HepG2 (cell line): ENCODE data around the gene PCSK5. TPM values are rescaled to one million over a fixed set of nuclear protein-coding genes. Genes with fewer than 3 reads are reported as not detected.

Source experiments
- ASH2L ChIP-seq: fragments of 300-600, 200-600 bp; sonication (generic); IDR thresholded peaks from 2 replicates; pipeline ENCODE4 v1.7.0; 2017; ENCODE audit warnings: low read depth, mild to moderate bottlenecking, moderate library complexity, mixed read lengths, low read length; ENCODE audit not compliant: insufficient read length
- CREM ChIP-seq, 2 experiments: sonication (generic) in 1 of 2; formaldehyde crosslinking in 1 of 2; IDR thresholded peaks; 2 replicates each; pipeline versions ENCODE4 v1.4.0 to v1.6.1; 2016 to 2020; ENCODE audit warnings: antibody characterized with exemption in 1 of 2, mild to moderate bottlenecking in 1 of 2, missing genetic modification reagents in 1 of 2
- NR2F2 ChIP-seq: IDR thresholded peaks from 2 replicates; pipeline ENCODE4 v1.6.1; 2012; ENCODE audit warnings: low read depth, inconsistent platforms, borderline replicate concordance
- NR2F6 ChIP-seq, 2 experiments: IDR thresholded peaks; 2 replicates each; pipeline ENCODE4 v1.6.1; 2016; ENCODE audit warnings: antibody characterized with exemption in 1 of 2, mild to moderate bottlenecking in 1 of 2
- REXO4 ChIP-seq: sonication (generic); formaldehyde crosslinking; IDR thresholded peaks from 2 replicates; pipeline ENCODE4 v1.8.0; 2022; ENCODE audit warnings: missing genetic modification reagents, mild to moderate bottlenecking, borderline replicate concordance
- TRIM24 ChIP-seq: sonication (generic); formaldehyde crosslinking; IDR thresholded peaks from 2 replicates; pipeline ENCODE4 v1.8.0; 2022; ENCODE audit warnings: mild to moderate bottlenecking, missing genetic modification reagents
- ZNF205 ChIP-seq: IDR thresholded peaks from 2 replicates; pipeline ENCODE4 v1.6.1; 2018; ENCODE audit warnings: missing biosample characterization, missing genetic modification reagents
- ZNF703 ChIP-seq: sonication (generic); formaldehyde crosslinking; IDR thresholded peaks from 2 replicates; pipeline ENCODE4 v1.5.1; 2020; ENCODE audit warnings: missing genetic modification reagents, mild to moderate bottlenecking, moderate library complexity, borderline replicate concordance
- ZNF850 ChIP-seq: sonication (generic); formaldehyde crosslinking; conservative IDR thresholded peaks from 2 replicates; pipeline ENCODE4 v1.9.0; 2021; ENCODE audit warnings: mild to moderate bottlenecking, missing genetic modification reagents
- ZSCAN20 ChIP-seq: sonication (generic); formaldehyde crosslinking; IDR thresholded peaks from 2 replicates; pipeline ENCODE4 v1.4.0; 2020; ENCODE audit warnings: missing genetic modification reagents, mild to moderate bottlenecking, borderline replicate concordance
- polyA plus RNA-seq, 8 experiments: library from polyadenylated mRNA; depleted of rRNA in 3 of 8; stranded (reverse) in 7 of 8; unstranded in 1 of 8; fragments of >200 nt; fragmentation: Illumina TruSeq in 4 of 8; extraction: Trizol in 4 of 8; gene quantifications; 2 replicates each; pipeline versions ENCODE4 v1.2.1 to v1.2.3, GENCODE V29; 2011 to 2016; ENCODE audit warnings: low read depth in 4 of 8, missing spikeins in 1 of 8, mixed read lengths in 1 of 8; ENCODE audit not compliant: insufficient read depth in 1 of 8
- total RNA-seq, 5 experiments: library from RNA; depleted of rRNA; stranded (reverse); fragments of >200 nt; fragmentation: Illumina TruSeq; extraction: Trizol; gene quantifications; 2 replicates each; pipeline ENCODE4 v1.2.3, GENCODE V29; 2016; ENCODE audit warnings: low read depth in 1 of 5
- TF ChIP-seq, protein P1 (sequence below): sonication (generic); formaldehyde crosslinking; IDR thresholded peaks from 2 replicates; pipeline ENCODE4 v1.4.0; 2020; ENCODE audit warnings: missing genetic modification reagents
- TF ChIP-seq, protein P2 (sequence below): sonication (generic); formaldehyde crosslinking; IDR thresholded peaks from 2 replicates; pipeline ENCODE4 v1.8.0; 2022; ENCODE audit warnings: missing genetic modification reagents, mild to moderate bottlenecking, inconsistent platforms, borderline replicate concordance
- TF ChIP-seq, protein P3 (sequence below): sonication (generic); formaldehyde crosslinking; IDR thresholded peaks from 2 replicates; pipeline ENCODE4 v1.4.0; 2020; ENCODE audit warnings: missing genetic modification reagents
- TF ChIP-seq, protein P4 (sequence below): sonication (generic); formaldehyde crosslinking; IDR thresholded peaks from 2 replicates; pipeline ENCODE4 v1.8.0; 2022; ENCODE audit warnings: mild to moderate bottlenecking, missing genetic modification reagents
- TF ChIP-seq, protein P5 (sequence below): sonication (generic); formaldehyde crosslinking; conservative IDR thresholded peaks from 2 replicates; pipeline ENCODE4 v1.4.0; 2020; ENCODE audit warnings: missing genetic modification reagents
- TF ChIP-seq, protein P6 (sequence below): sonication (generic); formaldehyde crosslinking; conservative IDR thresholded peaks from 2 replicates; pipeline ENCODE4 v1.8.1; 2023; ENCODE audit warnings: missing genetic modification reagents
- TF ChIP-seq, protein P7 (sequence below), 2 experiments: sonication (generic) in 1 of 2; formaldehyde crosslinking in 1 of 2; IDR thresholded peaks; 2 replicates each; pipeline versions ENCODE4 v1.4.0 to v1.6.1; 2018 to 2020; ENCODE audit warnings: missing genetic modification reagents in 2 of 2, borderline replicate concordance in 1 of 2, low read depth in 1 of 2, mild to moderate bottlenecking in 1 of 2, missing biosample characterization in 1 of 2

The PCSK5 gene
- total and polyA plus RNA-seq, 2 of the 13 experiments (the other 11 are each of a cell fraction or from before 2014, with no cell fraction given) = 0.55 to 0.66 TPM

DNA sequence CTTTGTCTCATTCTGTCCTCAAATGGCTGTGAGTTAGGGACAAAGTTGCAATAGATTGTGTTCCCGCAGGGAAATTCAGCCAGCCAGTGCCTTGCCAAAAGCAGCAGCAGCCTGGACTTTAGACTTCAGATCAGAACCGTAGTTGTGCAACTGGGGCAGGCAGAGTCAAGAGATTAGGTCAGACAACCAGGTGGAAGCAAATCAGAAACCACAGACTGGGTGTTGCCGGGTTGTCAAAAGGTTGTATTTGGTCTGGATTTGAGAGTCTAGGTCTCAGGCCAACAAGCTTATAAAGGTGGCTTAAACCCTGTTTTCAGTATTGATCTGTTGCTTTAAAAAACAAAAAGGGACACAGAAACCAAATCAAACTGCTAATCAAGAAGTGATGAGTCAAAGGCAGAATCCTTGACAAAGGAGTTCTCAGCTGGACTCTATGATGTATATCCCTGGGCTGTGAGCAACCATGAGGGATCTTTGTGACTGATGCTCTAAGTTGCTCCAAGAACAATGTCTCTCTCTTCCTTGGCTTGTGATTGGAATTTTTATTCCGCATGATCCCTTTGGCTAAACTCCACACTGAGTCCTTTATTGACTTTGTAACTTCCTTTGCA lies 482.8 kb downstream of the PCSK5 start (continued):
- TF ChIP-seq NR2F2 = peak; percentile 88
- TF ChIP-seq, protein P1, sequence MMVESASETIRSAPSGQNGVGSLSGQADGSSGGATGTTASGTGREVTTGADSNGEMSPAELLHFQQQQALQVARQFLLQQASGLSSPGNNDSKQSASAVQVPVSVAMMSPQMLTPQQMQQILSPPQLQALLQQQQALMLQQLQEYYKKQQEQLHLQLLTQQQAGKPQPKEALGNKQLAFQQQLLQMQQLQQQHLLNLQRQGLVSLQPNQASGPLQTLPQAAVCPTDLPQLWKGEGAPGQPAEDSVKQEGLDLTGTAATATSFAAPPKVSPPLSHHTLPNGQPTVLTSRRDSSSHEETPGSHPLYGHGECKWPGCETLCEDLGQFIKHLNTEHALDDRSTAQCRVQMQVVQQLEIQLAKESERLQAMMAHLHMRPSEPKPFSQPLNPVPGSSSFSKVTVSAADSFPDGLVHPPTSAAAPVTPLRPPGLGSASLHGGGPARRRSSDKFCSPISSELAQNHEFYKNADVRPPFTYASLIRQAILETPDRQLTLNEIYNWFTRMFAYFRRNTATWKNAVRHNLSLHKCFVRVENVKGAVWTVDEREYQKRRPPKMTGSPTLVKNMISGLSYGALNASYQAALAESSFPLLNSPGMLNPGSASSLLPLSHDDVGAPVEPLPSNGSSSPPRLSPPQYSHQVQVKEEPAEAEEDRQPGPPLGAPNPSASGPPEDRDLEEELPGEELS = peak; percentile 76
- no peak for TF ChIP-seq REXO4 (CRISPR knock-in tag)
- TF ChIP-seq, protein P2, sequence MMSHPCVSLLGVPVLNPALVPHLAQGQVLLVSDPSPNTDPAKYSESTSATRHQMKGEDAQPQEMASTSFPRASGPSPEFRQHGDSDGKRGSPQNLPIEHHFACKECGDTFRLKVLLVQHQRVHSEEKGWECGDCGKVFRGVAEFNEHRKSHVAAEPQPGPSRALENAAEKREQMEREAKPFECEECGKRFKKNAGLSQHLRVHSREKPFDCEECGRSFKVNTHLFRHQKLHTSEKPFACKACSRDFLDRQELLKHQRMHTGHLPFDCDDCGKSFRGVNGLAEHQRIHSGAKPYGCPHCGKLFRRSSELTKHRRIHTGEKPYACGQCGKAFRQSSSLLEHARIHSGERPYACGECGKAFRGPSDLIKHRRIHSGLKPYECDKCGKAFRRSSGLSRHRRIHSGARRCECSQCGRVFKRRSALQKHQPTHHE (CRISPR knock-in tag) = no peak
- TF ChIP-seq NR2F6 (IDR thresholded peaks at IDR 0.05) = peak; percentile 88
- peak; percentile 91 for TF ChIP-seq NR2F6 (CRISPR knock-in tag; IDR thresholded peaks at IDR 0.05)
- TF ChIP-seq ZNF703 = no peak
- TF ChIP-seq, protein P3, sequence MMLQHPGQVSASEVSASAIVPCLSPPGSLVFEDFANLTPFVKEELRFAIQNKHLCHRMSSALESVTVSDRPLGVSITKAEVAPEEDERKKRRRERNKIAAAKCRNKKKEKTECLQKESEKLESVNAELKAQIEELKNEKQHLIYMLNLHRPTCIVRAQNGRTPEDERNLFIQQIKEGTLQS (CRISPR knock-in tag) = 0 out of 2 replicates have a peak, but pooled peaks have one; percentile 26
- TF ChIP-seq CREM (IDR thresholded peaks at IDR 0.05) = peak; percentile 61; the same call in 1 of the 2 replicates
- TF ChIP-seq CREM (CRISPR knock-in tag; IDR thresholded peaks at IDR 0.05) = no peak
- TF ChIP-seq, protein P4, sequence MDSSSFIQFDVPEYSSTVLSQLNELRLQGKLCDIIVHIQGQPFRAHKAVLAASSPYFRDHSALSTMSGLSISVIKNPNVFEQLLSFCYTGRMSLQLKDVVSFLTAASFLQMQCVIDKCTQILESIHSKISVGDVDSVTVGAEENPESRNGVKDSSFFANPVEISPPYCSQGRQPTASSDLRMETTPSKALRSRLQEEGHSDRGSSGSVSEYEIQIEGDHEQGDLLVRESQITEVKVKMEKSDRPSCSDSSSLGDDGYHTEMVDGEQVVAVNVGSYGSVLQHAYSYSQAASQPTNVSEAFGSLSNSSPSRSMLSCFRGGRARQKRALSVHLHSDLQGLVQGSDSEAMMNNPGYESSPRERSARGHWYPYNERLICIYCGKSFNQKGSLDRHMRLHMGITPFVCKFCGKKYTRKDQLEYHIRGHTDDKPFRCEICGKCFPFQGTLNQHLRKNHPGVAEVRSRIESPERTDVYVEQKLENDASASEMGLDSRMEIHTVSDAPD (CRISPR knock-in tag) = peak; percentile 96
- TF ChIP-seq, protein P5, sequence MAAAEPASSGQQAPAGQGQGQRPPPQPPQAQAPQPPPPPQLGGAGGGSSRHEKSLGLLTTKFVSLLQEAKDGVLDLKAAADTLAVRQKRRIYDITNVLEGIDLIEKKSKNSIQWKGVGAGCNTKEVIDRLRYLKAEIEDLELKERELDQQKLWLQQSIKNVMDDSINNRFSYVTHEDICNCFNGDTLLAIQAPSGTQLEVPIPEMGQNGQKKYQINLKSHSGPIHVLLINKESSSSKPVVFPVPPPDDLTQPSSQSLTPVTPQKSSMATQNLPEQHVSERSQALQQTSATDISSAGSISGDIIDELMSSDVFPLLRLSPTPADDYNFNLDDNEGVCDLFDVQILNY = no peak
- TF ChIP-seq TRIM24 (CRISPR knock-in tag) = peak; percentile 92
- TF ChIP-seq, protein P6, sequence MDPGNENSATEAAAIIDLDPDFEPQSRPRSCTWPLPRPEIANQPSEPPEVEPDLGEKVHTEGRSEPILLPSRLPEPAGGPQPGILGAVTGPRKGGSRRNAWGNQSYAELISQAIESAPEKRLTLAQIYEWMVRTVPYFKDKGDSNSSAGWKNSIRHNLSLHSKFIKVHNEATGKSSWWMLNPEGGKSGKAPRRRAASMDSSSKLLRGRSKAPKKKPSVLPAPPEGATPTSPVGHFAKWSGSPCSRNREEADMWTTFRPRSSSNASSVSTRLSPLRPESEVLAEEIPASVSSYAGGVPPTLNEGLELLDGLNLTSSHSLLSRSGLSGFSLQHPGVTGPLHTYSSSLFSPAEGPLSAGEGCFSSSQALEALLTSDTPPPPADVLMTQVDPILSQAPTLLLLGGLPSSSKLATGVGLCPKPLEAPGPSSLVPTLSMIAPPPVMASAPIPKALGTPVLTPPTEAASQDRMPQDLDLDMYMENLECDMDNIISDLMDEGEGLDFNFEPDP = no peak
- 0 out of 2 replicates have a peak, but pooled peaks have one; percentile 43 for TF ChIP-seq ZSCAN20 (CRISPR knock-in tag)
- peak; percentile 53 for TF ChIP-seq ASH2L
- TF ChIP-seq ZNF205 (CRISPR knock-in tag) = peak; percentile 65; the same call in 1 of the 2 replicates
- TF ChIP-seq, protein P7, sequence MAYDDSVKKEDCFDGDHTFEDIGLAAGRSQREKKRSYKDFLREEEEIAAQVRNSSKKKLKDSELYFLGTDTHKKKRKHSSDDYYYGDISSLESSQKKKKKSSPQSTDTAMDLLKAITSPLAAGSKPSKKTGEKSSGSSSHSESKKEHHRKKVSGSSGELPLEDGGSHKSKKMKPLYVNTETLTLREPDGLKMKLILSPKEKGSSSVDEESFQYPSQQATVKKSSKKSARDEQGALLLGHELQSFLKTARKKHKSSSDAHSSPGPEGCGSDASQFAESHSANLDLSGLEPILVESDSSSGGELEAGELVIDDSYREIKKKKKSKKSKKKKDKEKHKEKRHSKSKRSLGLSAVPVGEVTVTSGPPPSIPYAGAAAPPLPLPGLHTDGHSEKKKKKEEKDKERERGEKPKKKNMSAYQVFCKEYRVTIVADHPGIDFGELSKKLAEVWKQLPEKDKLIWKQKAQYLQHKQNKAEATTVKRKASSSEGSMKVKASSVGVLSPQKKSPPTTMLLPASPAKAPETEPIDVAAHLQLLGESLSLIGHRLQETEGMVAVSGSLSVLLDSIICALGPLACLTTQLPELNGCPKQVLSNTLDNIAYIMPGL (CRISPR knock-in tag; IDR thresholded peaks at IDR 0.05; ENCODE audit: borderline replicate concordance in 1 of 2, low read depth in 1 of 2) = peak in 1 of 2 experiments; percentile 63; a peak in 1 of 4 replicates
- no peak for TF ChIP-seq ZNF850 (CRISPR knock-in tag)
